Body of pancreas (tissue), 4 donors: Measurements from ENCODE around the gene RAET1L. TPM values are rescaled to one million over a fixed set of nuclear protein-coding genes. Genes with fewer than 3 reads are reported as not detected.

ENCODE experiments used
- ATAC-seq: fragments of 150-250 bp; one replicate; pipeline ENCODE4 v1.9.1; 2016
- DNase-seq, 4 donors: peaks; one replicate each; pipeline ENCODE4 v3.0.0-alpha.2; 2019
- H3K27ac ChIP-seq, 4 donors: fragments of 200-600 bp; sonication (generic); 1 replicate in 3 of 4; 2 replicates in 1 of 4; pipeline versions ENCODE4 v1.5.1 to v1.6.1; 2016 to 2019; ENCODE audit warnings: mild to moderate bottlenecking in 1 of 4, mixed read lengths in 1 of 4, moderate library complexity in 1 of 4
- H3K27me3 ChIP-seq, 2 donors: fragments of 200-600 bp; sonication (generic); one replicate each; pipeline ENCODE4 v1.6.0; 2016; ENCODE audit warnings: mild to moderate bottlenecking in 1 of 2
- H3K36me3 ChIP-seq, 2 donors: fragments of 200-600 bp; sonication (generic); replicated peaks in 1 of 2; 2 replicates each; pipeline ENCODE4 v1.5.1; 2016; ENCODE audit warnings: low read depth in 2 of 2; ENCODE audit not compliant: insufficient read depth in 1 of 2
- H3K4me1 ChIP-seq: fragments of 200-600 bp; sonication (generic); one replicate; pipeline ENCODE4 v1.6.0; 2016
- H3K4me3 ChIP-seq, 2 donors: fragments of 200-600 bp; sonication (generic); 1 replicate in 1 of 2; 2 replicates in 1 of 2; pipeline ENCODE4 v1.5.1; 2016 to 2019
- H3K9me3 ChIP-seq, 3 donors: fragments of 200-600 bp; sonication (generic); 1 replicate in 2 of 3; 2 replicates in 1 of 3; pipeline ENCODE4 v1.5.1; 2016
- POLR2A ChIP-seq, 3 donors: fragments of 450-650 bp; IDR thresholded peaks; one replicate each; pipeline ENCODE4 v1.6.1; 2016; ENCODE audit warnings: antibody characterized with exemption in 3 of 3, mild to moderate bottlenecking in 2 of 3
- WGBS, 2 donors: methylation state at CpG; one replicate each; pipeline ENCODE4 v1.1.5; 2017; 5-methylcytosine and 5-hydroxymethylcytosine counted together
- intact Hi-C: fragments of 100-400 bp; cut with DNase I; formaldehyde crosslinking; loops from one replicate; pipeline ENCODE4 v1.15.1; 2023
- total RNA-seq, 2 donors: library from RNA; depleted of rRNA; stranded (reverse); fragments of >200 nt; gene quantifications; one replicate each; pipeline ENCODE4 v1.1.0, GENCODE V29; 2016
- TF ChIP-seq, protein P1 (sequence below), 7 experiments: fragments of 450-650 bp in 4 of 7; fragments of 200-600 bp in 3 of 7; sonication (generic) in 3 of 7; IDR thresholded peaks; one replicate each; pipeline ENCODE4 v1.5.1; 2016 to 2019; ENCODE audit warnings: antibody characterized with exemption in 7 of 7

The RAET1L gene
- total RNA-seq, 2 donors from 2014 or later = not detected

- Histone ChIP-seq H3K9me3 (no peaks in the 10 kb centered on the region), H3K36me3 (no peaks in the 10 kb centered on the region), H3K4me1 (peaks cover 10% of the 10 kb centered on the region), H3K27ac (no peak overlapping the region), H3K4me3 (no peak overlapping the region), H3K27me3 (peaks cover 0 to 24% of the 10 kb centered on the region in 2 donors)
- ATAC-seq = no peak
- intact Hi-C loops = no loop called here
- TF ChIP-seq, protein P1, sequence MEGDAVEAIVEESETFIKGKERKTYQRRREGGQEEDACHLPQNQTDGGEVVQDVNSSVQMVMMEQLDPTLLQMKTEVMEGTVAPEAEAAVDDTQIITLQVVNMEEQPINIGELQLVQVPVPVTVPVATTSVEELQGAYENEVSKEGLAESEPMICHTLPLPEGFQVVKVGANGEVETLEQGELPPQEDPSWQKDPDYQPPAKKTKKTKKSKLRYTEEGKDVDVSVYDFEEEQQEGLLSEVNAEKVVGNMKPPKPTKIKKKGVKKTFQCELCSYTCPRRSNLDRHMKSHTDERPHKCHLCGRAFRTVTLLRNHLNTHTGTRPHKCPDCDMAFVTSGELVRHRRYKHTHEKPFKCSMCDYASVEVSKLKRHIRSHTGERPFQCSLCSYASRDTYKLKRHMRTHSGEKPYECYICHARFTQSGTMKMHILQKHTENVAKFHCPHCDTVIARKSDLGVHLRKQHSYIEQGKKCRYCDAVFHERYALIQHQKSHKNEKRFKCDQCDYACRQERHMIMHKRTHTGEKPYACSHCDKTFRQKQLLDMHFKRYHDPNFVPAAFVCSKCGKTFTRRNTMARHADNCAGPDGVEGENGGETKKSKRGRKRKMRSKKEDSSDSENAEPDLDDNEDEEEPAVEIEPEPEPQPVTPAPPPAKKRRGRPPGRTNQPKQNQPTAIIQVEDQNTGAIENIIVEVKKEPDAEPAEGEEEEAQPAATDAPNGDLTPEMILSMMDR (IDR thresholded peaks at IDR 0.05) = no peak
- no peak for TF ChIP-seq POLR2A (IDR thresholded peaks at IDR 0.05)
- no peak for DNase-seq
- WGBS, 2 donors = 53 to 54% methylated on average over 4 to 5 of the region's 5 CpGs
Measured at GRCh38 chr6:149984773-149985172, 40.6 kb downstream of the RAET1L start.

GRCh38 chr6:149983145-149983544 is 42.2 kb downstream of the RAET1L start:
- no peak overlapping the region for H3K4me3 ChIP-seq
- no peak for ATAC-seq
- TF ChIP-seq, protein P1 (IDR thresholded peaks at IDR 0.05) = no peak
- peaks cover 0 to 14% of the 10 kb centered on the region in 2 donors for H3K27me3 ChIP-seq
- WGBS, 2 donors = 28 to 30% methylated on average over 9 of the region's 9 CpGs
- H3K27ac ChIP-seq = no peak overlapping the region
- H3K36me3 ChIP-seq = no peaks in the 10 kb centered on the region
- intact Hi-C loops = no loop called here
- H3K9me3 ChIP-seq = no peaks in the 10 kb centered on the region
- DNase-seq = no peak
- no peaks in the 10 kb centered on the region for H3K4me1 ChIP-seq

- Histone ChIP-seq H3K4me3 (no peak overlapping the region), H3K4me1 (no peaks in the 10 kb centered on the region), H3K27ac (no peak overlapping the region), H3K36me3 (no peaks in the 10 kb centered on the region), H3K9me3 (no peaks in the 10 kb centered on the region), H3K27me3 (no peaks in the 10 kb centered on the region)
- no peak for TF ChIP-seq POLR2A (IDR thresholded peaks at IDR 0.05)
- TF ChIP-seq, protein P1 (IDR thresholded peaks at IDR 0.05) = no peak
- ATAC-seq (no peak), DNase-seq (no peak)
- intact Hi-C loops = no loop called here
- WGBS, 2 donors = 77 to 79% methylated on average over 6 of the region's 6 CpGs
Measured at GRCh38 chr6:149979293-149979692, 46.0 kb downstream of the RAET1L start.

- Histone ChIP-seq H3K27me3 (no peaks in the 10 kb centered on the region), H3K9me3 (no peaks in the 10 kb centered on the region), H3K4me3 (no peak overlapping the region), H3K36me3 (no peaks in the 10 kb centered on the region), H3K27ac (no peak overlapping the region), H3K4me1 (no peaks in the 10 kb centered on the region)
- ATAC-seq (no peak), DNase-seq (no peak)
- intact Hi-C loops = no loop called here
- TF ChIP-seq, protein P1 (IDR thresholded peaks at IDR 0.05) = no peak
- no peak for TF ChIP-seq POLR2A (IDR thresholded peaks at IDR 0.05)
Measured at GRCh38 chr6:149978610-149979009, 46.7 kb downstream of the RAET1L start.

- H3K27me3 ChIP-seq = no peaks in the 10 kb centered on the region
- no peak overlapping the region for H3K4me3 ChIP-seq
- TF ChIP-seq, protein P1 (IDR thresholded peaks at IDR 0.05) = no peak
- TF ChIP-seq POLR2A (IDR thresholded peaks at IDR 0.05) = no peak
- no peak for ATAC-seq
- H3K36me3 ChIP-seq = no peaks in the 10 kb centered on the region
- H3K27ac ChIP-seq = no peak overlapping the region
- no peaks in the 10 kb centered on the region for H3K9me3 ChIP-seq
- WGBS, 2 donors = 79 to 84% methylated on average over 4 of the region's 4 CpGs
- H3K4me1 ChIP-seq = no peaks in the 10 kb centered on the region
- no peak for DNase-seq
- intact Hi-C loops = no loop called here
Measured at GRCh38 chr6:149977221-149977620, 48.1 kb downstream of the RAET1L start.
